NCI-H1436 treated with DMSO at 0.1 percent for 48 hours (cell line): ENCODE data around the gene SMARCC2.

ENCODE experiments used
- DNase-seq: peaks from one replicate; lab custom pipeline; 2025; lab: John Stamatoyannopoulos, UW

The SMARCC2 gene

GRCh38 chr12:56189099-56189917, at the start of gene SMARCC2:
Gene SMARCC2, minus strand, starts transcription at chr12:56189483. Its CDS starts 22 bp downstream, at chr12:56189461.
- DNase-seq = no peak

- DNase-seq = no peak
These were observed 48.3 kb upstream of the SMARCC2 start for GRCh38 chr12:56237552-56237951.

DNA sequence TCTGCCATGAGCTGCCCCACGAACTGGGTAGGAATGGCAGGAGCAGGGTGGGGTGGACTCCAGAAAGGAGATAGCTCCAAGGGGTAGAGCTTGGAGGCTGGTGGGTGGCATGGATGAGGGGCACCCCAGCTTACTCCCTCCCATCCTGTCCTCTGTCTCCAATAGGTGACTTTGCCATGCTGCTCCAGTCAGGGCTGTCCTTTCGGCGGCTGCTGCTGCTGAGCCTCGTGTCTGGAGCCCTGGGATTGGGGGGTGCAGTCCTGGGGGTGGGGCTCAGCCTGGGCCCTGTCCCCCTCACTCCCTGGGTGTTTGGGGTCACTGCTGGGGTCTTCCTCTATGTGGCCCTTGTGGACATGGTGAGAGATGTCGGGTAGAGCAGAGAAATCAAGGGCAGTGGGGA, 47.7 kb upstream of the SMARCC2 start:
- no peak for DNase-seq

DNA sequence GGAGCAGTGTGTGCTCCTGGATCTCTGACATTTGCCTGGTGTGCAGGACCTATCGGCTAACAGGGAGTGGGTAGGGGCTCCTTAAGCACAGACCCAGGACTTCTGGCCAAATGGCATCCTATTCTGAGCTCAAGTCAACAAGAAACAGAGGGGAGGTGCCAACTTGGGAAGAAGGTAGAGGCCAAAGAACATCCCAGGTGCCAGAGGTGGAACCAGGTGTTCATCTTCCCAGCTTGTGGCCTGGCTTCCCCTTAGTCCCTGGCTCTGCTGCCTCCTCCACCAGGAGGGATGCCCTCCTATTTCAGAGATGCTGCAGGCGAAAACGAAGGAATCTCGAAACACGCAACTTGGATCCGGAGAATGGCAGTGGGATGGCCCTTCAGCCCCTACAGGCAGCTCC, 46.8 kb upstream of the SMARCC2 start:
- no peak for DNase-seq

- no peak for DNase-seq
These were observed 45.6 kb upstream of the SMARCC2 start for GRCh38 chr12:56234746-56235436.

DNA sequence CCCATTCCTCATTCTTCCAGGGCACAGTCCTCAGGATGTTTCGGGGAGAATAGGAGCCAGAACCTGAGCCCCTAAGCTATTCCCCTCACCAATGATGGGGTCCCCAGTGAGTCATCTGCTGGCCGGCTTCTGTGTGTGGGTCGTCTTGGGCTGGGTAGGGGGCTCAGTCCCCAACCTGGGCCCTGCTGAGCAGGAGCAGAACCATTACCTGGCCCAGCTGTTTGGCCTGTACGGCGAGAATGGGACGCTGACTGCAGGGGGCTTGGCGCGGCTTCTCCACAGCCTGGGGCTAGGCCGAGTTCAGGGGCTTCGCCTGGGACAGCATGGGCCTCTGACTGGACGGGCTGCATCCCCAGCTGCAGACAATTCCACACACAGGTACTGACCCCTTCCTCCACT, 41.9 kb upstream of the SMARCC2 start:
- no peak for DNase-seq

DNA sequence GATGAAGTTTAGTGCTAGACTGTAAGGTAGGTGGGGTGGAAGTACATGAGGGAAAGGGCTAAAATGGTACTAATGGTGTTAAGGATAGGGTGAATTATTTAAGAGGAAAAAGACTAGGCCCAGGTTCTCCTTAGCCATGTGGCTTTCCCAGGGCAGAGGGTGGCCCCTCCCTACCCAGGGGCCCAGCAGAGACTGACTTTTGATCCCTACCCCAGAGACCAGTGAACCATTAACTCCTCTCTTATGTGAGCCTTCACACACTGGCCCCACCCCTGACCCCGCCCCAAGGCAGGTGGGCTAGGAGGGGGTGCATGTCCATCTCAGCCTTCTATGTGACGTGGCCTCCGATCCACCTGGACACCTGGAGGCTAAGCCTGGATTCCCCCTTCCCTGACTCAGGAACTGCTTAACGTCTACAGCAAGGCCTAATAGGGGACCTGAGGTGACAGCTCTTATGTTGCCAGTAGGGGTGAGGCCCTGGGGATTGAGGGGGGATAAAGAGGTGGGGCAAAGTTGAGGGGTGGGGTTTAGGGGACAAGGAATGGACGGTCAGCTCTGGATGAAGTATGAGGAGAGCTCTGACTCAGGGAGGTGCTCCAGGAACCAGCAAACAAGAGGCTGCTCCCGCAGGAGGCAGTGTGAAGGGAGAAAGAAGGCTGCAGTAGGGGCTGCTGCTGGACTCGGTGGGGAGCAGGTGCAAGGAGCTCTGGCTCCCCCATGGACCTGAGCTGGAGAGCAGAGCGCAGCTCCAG, 41.3 kb upstream of the SMARCC2 start:
- no peak for DNase-seq

DNA sequence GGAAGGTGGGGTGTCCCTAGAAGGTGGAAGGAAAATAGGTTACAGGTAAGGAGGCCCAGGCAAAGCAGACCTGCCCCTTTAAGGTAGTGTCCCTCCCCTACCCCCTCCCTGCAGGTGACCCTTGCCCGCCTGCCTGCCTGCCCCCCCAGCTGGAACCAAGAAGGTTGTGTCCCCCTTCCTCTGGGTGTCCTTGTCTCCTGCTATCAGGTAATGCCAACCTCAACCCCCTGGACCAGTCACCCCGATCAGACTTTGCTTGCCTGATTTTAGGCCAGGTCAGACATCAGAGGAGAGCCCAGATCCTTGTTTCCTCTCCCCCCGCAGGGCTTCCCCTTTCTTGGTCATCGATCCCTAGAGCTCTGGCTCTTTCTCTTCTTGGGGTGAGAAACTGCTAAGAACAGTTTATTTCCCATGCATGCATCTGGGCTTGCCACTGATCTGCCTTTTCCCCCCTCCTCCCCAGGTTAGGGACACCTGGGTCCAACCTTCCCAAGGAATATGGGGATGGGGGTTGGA, 40.7 kb upstream of the SMARCC2 start, which contains the start of gene SLC39A5:
Gene SLC39A5 (plus strand): TSS at position 136 of the 516 bp plus-strand sequence. CDS start 1,224 bp downstream, outside the sequence.
- DNase-seq = no peak

DNA sequence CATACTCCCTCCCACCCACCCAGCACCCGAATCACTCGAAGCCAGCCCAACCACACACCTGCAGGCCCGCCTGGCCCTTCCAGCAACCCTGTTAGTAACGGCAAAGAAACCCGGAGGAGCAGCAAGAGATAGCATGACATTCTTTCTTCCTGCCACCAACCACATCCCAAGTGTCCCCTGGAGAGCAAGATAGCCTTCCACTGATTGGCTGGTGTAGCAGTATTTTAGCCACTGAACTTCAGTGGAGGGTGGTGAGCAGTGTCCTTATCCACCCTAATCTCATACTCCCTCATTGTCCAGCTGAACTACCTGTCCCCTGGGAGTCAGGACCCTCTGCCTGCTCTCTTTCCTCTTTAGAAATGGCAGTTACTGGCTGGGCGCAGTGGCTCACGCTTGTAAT, 39.8 kb upstream of the SMARCC2 start:
- no peak for DNase-seq

- DNase-seq = no peak
These were observed 35.7 kb upstream of the SMARCC2 start for GRCh38 chr12:56224954-56225353.

DNA sequence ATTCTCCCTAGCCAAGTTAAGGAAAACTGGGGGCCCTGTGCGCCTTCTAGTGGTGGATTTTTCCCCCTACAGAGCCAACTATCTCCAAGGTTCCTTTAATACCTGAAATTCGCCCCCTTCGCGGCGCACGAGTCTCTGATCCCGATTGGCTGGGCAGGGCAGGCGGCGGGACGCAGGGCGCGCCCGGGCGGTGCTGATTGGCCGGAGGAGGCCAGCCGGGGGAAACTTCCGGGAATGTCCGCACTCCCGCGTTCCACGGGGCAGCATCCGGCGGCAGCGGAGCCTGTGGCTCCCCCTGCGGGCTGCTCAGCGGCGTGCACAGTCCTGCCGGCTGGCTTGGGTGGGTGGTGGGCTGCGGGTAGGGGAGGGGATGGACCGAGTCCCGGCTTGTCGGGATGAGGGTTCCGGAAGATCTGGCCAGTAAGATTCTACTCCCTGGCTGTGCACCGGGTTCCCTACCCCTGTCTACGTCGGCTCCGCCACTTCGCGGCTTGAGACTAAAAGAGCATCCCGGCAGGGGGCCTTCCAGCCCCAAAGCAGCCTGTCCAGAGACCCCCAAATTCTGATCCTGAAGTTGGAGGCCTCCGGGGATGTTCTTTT, 34.9 kb upstream of the SMARCC2 start, which contains the start of gene NABP2:
Gene NABP2 (plus strand): TSS at position 241 of the 600 bp plus-strand sequence. CDS start 515 bp downstream, outside the sequence.
- peak; percentile 88 for DNase-seq

DNA sequence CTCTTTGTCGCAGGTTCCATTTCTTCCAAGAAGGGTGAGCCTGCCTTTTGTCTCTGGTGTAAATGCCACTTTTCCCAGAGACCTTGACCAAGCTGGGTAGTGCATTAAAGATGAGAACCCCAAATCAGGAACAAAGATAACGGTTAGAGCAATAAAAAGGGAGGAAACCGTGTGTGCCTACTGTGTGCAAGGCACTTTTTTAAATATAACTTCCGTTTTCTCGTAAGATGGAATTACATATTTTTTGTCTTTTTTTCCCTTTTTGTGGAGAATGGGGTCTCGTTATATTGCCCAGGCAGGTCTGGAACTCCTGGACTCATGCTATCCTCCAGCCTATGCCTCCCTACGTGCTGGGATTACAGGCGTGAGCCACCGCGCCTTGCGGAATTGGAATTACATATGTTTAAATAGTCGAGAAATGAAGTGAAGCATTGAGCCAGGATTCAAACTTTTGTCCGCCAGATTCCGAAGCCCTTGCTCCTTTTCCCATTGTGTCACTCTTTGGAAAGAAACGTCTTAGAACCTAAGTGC, 34.4 kb upstream of the SMARCC2 start:
- no peak for DNase-seq

GRCh38 chr12:56222531-56222895, 33.2 kb upstream of the SMARCC2 start:
- DNase-seq = no peak

- peak; percentile 61 for DNase-seq
These were observed 32.7 kb upstream of the SMARCC2 start, which contains the start of gene RNF41 for GRCh38 chr12:56221757-56222530. Gene RNF41, minus strand, starts transcription at chr12:56221922. Its CDS starts 7,875 bp downstream, at chr12:56214047.

GRCh38 chr12:56221232-56221756, 32.0 kb upstream of the SMARCC2 start:
- no peak for DNase-seq

- no peak for DNase-seq
These were observed 31.4 kb upstream of the SMARCC2 start for GRCh38 chr12:56220611-56221231.

DNA sequence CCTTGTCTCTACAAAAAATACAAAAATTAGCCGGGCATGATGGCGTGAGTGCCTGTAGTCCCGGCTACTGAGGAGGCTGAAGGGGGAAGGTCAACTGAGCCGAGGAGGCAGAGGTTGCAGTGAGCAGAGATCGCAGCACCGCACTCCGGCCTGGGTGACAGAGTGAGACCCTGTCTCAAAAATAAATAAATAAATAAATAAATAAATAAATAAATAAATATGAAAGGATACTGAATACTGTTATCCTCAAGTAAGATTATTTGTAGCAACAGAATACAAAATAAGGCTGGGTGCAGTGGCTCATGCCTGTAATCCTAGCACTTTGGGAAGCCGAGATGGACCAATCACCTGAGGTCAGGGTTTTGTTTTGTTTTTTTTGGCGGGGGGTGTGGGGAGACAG, 30.6 kb upstream of the SMARCC2 start:
- no peak for DNase-seq

DNA sequence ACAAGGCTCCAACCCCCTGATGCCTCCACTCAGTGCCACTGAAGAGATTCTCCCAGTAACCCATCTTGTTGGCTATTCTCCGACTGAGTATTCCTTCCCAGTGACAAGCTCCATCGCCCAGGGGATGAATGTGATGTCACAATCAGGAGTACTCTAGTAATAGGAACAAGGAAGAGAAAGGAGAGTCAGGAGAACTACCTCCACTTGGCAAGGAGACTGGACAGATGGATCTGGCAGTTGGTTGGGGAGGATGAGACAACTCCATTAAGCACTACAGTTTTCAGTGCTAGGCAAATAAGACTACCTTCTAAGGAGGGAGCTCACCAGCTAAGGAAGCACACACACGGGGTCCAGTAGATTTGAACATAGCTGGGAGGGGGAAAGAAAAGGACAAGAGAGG, 27.2 kb upstream of the SMARCC2 start:
- DNase-seq = no peak

DNA sequence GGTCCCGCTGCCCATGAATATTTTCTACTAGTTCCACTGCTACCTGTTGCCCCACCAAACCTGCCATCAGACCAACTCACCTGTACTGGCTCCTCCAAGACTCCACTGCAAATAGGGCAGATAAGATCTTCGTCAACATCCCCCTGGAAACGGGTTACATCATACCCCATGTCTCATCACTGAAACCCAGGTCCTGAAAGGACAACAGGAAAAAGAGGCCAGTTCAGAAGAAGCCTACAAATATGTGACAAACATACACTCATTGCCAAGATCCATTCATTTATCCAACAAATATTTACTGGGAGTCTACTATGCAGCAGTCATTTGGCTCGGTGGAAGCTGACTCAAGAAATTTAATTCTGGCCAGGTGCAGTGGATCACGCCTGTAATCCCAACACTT, 24.6 kb upstream of the SMARCC2 start:
- no peak for DNase-seq

DNA sequence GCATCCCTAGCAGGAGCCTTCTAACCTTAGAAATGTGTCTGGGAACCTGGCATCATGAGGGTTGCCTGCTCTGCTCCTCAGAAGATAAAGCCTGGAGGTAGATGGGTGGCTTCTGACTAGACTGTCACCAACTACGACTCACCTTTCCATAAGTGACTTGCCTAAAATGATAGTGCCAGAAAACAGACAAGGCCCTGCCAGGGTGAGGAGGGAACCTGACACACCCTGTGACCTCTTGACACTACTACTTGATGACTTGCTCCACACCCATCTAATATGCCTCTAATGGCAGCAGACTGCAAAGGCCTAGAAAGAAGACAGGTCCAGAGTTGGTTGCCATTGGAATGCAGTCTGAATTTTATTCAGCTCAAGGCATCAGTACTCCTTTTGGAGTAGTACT, 23.1 kb upstream of the SMARCC2 start:
- DNase-seq = no peak
